IMR-90 (cell line): ENCODE data around the gene NDUFB11. TPM values are rescaled to one million over a fixed set of nuclear protein-coding genes. Genes with fewer than 3 reads are reported as not detected.

Experiments used
- BHLHE40 ChIP-seq: fragments of 150-350 bp; IDR thresholded peaks from 2 replicates; pipeline ENCODE4 v1.6.1; 2016; ENCODE audit warnings: mild to moderate bottlenecking, low read depth, low read length
- MAZ ChIP-seq: IDR thresholded peaks from 2 replicates; pipeline ENCODE4 v1.6.1; 2012; ENCODE audit warnings: low read depth, mild to moderate bottlenecking, low read length, improper control_type of control experiment, moderate library complexity, borderline replicate concordance
- polyA plus RNA-seq, 3 experiments: library from polyadenylated mRNA; depleted of rRNA; stranded (reverse); fragments of >200 nt; gene quantifications; 2 replicates each; pipeline ENCODE4 v1.2.3, GENCODE V29; 2012; ENCODE audit warnings: low replicate concordance in 1 of 3
- total RNA-seq: library from RNA; depleted of rRNA; stranded (reverse); fragments of >200 nt; gene quantifications from 2 replicates; pipeline ENCODE4 v1.2.3, GENCODE V29; 2012
- TF ChIP-seq, protein P1 (sequence below): conservative IDR thresholded peaks from 2 replicates; pipeline ENCODE4 v1.5.1; 2012; ENCODE audit warnings: mild to moderate bottlenecking, low read depth, low read length, improper control_type of control experiment
- TF ChIP-seq, protein P2 (sequence below): fragments of 150-350 bp; IDR thresholded peaks from 2 replicates; pipeline ENCODE4 v1.6.1; 2017; ENCODE audit warnings: mild to moderate bottlenecking, antibody characterized with exemption, low read length, low read depth

Gene NDUFB11
- total and polyA plus RNA-seq, 2 of the 4 experiments (the other 2 are of a cell fraction) = 17.0 to 58.3 TPM

DNA sequence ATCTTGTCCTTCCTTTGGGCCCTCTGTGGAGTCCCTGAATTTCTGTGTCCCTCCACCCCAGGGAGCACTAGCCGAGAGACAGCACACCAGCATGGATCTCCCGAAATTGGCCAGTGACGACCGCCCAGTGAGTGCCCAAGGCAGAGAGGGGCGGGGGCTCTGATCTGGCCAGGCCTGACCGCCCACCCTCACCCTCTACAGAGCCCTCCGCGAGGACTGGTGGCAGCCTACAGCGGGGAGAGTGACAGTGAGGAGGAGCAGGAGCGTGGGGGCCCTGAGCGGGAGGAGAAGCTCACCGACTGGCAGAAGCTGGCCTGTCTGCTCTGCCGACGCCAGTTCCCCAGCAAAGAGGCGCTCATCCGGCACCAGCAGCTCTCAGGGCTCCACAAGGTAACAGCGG lies 40.7 kb upstream of the NDUFB11 start (continued):
- TF ChIP-seq, protein P1, sequence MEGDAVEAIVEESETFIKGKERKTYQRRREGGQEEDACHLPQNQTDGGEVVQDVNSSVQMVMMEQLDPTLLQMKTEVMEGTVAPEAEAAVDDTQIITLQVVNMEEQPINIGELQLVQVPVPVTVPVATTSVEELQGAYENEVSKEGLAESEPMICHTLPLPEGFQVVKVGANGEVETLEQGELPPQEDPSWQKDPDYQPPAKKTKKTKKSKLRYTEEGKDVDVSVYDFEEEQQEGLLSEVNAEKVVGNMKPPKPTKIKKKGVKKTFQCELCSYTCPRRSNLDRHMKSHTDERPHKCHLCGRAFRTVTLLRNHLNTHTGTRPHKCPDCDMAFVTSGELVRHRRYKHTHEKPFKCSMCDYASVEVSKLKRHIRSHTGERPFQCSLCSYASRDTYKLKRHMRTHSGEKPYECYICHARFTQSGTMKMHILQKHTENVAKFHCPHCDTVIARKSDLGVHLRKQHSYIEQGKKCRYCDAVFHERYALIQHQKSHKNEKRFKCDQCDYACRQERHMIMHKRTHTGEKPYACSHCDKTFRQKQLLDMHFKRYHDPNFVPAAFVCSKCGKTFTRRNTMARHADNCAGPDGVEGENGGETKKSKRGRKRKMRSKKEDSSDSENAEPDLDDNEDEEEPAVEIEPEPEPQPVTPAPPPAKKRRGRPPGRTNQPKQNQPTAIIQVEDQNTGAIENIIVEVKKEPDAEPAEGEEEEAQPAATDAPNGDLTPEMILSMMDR = no peak
- TF ChIP-seq BHLHE40 = no peak
- TF ChIP-seq MAZ = no peak
- TF ChIP-seq, protein P2, sequence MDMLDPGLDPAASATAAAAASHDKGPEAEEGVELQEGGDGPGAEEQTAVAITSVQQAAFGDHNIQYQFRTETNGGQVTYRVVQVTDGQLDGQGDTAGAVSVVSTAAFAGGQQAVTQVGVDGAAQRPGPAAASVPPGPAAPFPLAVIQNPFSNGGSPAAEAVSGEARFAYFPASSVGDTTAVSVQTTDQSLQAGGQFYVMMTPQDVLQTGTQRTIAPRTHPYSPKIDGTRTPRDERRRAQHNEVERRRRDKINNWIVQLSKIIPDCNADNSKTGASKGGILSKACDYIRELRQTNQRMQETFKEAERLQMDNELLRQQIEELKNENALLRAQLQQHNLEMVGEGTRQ = no peak
